GM12878 (cell line): ENCODE results near the gene TM6SF1.

Experiments used
- CEBPB ChIP-seq, 2 experiments: fragments of 150-350 bp in 1 of 2; IDR thresholded peaks; 2 replicates each; pipeline ENCODE4 v1.6.1; 2012 to 2014; ENCODE audit warnings: low read depth in 2 of 2, low read length in 2 of 2, borderline replicate concordance in 1 of 2, inconsistent platforms in 1 of 2
- CTCF ChIP-seq, 3 experiments: IDR thresholded peaks in 2 of 3; conservative IDR thresholded peaks in 1 of 3; 2 replicates each; pipeline ENCODE4 v1.5.1; 2011; ENCODE audit warnings: low read depth in 3 of 3, low read length in 3 of 3, mild to moderate bottlenecking in 3 of 3, control low read depth in 2 of 3, moderate library complexity in 2 of 3, inconsistent platforms in 1 of 3, mixed read lengths in 1 of 3; ENCODE audit not compliant: control insufficient read depth in 2 of 3, insufficient read depth in 1 of 3; ENCODE audit errors: extremely low read depth in 1 of 3
- FOXM1 ChIP-seq: IDR thresholded peaks from 2 replicates; pipeline ENCODE4 v1.6.1; 2012; ENCODE audit warnings: low read depth, mild to moderate bottlenecking, inconsistent platforms, low read length, moderate library complexity
- TCF7 ChIP-seq: IDR thresholded peaks from 2 replicates; pipeline ENCODE4 v1.6.1; 2014; ENCODE audit warnings: antibody characterized with exemption, borderline replicate concordance

GRCh38 chr15:83178869-83179325 is 71.5 kb downstream of the TM6SF1 start:
- no peak for TF ChIP-seq TCF7
- no peak for TF ChIP-seq CEBPB (IDR thresholded peaks at IDR 0.05; ENCODE audit: borderline replicate concordance in 1 of 2, low read depth in 2 of 2, low read length in 2 of 2)
- no peak for TF ChIP-seq CTCF (IDR thresholded peaks at IDR 0.05 in 2 of 3, conservative IDR thresholded peaks at IDR 0.05 in 1 of 3; ENCODE audit: control insufficient read depth in 2 of 3, extremely low read depth in 1 of 3, insufficient read depth in 1 of 3, low read depth in 3 of 3, low read length in 3 of 3)
- no peak for TF ChIP-seq FOXM1
